Body of pancreas (tissue), 4 donors: Measurements from ENCODE around the gene KIFC3. TPM values are rescaled to one million over a fixed set of nuclear protein-coding genes. Genes with fewer than 3 reads are reported as not detected.

Experiments used
- ATAC-seq: fragments of 150-250 bp; one replicate; pipeline ENCODE4 v1.9.1; 2016
- DNase-seq, 4 donors: peaks; one replicate each; pipeline ENCODE4 v3.0.0-alpha.2; 2019
- H3K27ac ChIP-seq, 4 donors: fragments of 200-600 bp; sonication (generic); 1 replicate in 3 of 4; 2 replicates in 1 of 4; pipeline versions ENCODE4 v1.5.1 to v1.6.1; 2016 to 2019; ENCODE audit warnings: mild to moderate bottlenecking in 1 of 4, mixed read lengths in 1 of 4, moderate library complexity in 1 of 4
- H3K27me3 ChIP-seq, 2 donors: fragments of 200-600 bp; sonication (generic); one replicate each; pipeline ENCODE4 v1.6.0; 2016; ENCODE audit warnings: mild to moderate bottlenecking in 1 of 2
- H3K36me3 ChIP-seq, 2 donors: fragments of 200-600 bp; sonication (generic); replicated peaks in 1 of 2; 2 replicates each; pipeline ENCODE4 v1.5.1; 2016; ENCODE audit warnings: low read depth in 2 of 2; ENCODE audit not compliant: insufficient read depth in 1 of 2
- H3K4me1 ChIP-seq: fragments of 200-600 bp; sonication (generic); one replicate; pipeline ENCODE4 v1.6.0; 2016
- H3K4me3 ChIP-seq, 2 donors: fragments of 200-600 bp; sonication (generic); 1 replicate in 1 of 2; 2 replicates in 1 of 2; pipeline ENCODE4 v1.5.1; 2016 to 2019
- H3K9me3 ChIP-seq, 3 donors: fragments of 200-600 bp; sonication (generic); 1 replicate in 2 of 3; 2 replicates in 1 of 3; pipeline ENCODE4 v1.5.1; 2016
- POLR2A ChIP-seq, 3 donors: fragments of 450-650 bp; IDR thresholded peaks; one replicate each; pipeline ENCODE4 v1.6.1; 2016; ENCODE audit warnings: antibody characterized with exemption in 3 of 3, mild to moderate bottlenecking in 2 of 3
- WGBS, 2 donors: methylation state at CpG; one replicate each; pipeline ENCODE4 v1.1.5; 2017; 5-methylcytosine and 5-hydroxymethylcytosine counted together
- intact Hi-C: fragments of 100-400 bp; cut with DNase I; formaldehyde crosslinking; loops from one replicate; pipeline ENCODE4 v1.15.1; 2023
- total RNA-seq, 2 donors: library from RNA; depleted of rRNA; stranded (reverse); fragments of >200 nt; gene quantifications; one replicate each; pipeline ENCODE4 v1.1.0, GENCODE V29; 2016
- TF ChIP-seq, protein P1 (sequence below), 7 experiments: fragments of 450-650 bp in 4 of 7; fragments of 200-600 bp in 3 of 7; sonication (generic) in 3 of 7; IDR thresholded peaks; one replicate each; pipeline ENCODE4 v1.5.1; 2016 to 2019; ENCODE audit warnings: antibody characterized with exemption in 7 of 7

The KIFC3 gene
- total RNA-seq, 2 donors from 2014 or later: 120 to 205 TPM

- TF ChIP-seq, protein P1, sequence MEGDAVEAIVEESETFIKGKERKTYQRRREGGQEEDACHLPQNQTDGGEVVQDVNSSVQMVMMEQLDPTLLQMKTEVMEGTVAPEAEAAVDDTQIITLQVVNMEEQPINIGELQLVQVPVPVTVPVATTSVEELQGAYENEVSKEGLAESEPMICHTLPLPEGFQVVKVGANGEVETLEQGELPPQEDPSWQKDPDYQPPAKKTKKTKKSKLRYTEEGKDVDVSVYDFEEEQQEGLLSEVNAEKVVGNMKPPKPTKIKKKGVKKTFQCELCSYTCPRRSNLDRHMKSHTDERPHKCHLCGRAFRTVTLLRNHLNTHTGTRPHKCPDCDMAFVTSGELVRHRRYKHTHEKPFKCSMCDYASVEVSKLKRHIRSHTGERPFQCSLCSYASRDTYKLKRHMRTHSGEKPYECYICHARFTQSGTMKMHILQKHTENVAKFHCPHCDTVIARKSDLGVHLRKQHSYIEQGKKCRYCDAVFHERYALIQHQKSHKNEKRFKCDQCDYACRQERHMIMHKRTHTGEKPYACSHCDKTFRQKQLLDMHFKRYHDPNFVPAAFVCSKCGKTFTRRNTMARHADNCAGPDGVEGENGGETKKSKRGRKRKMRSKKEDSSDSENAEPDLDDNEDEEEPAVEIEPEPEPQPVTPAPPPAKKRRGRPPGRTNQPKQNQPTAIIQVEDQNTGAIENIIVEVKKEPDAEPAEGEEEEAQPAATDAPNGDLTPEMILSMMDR (IDR thresholded peaks at IDR 0.05): no peak
- no peak for TF ChIP-seq POLR2A (IDR thresholded peaks at IDR 0.05)
- H3K9me3 ChIP-seq: no peaks in the 10 kb centered on the region
- intact Hi-C loops: no loop called here
- 34 to 41% methylated on average over 4 to 5 of the region's 5 CpGs for WGBS, 2 donors
- DNase-seq: no peak
- peaks cover 82% of the 10 kb centered on the region for H3K4me1 ChIP-seq
- ATAC-seq: no peak
- no peak overlapping the region for H3K4me3 ChIP-seq
- peak overlapping the region; percentile 84 to 96 (median 90) for H3K27ac ChIP-seq
- H3K27me3 ChIP-seq: no peaks in the 10 kb centered on the region
- H3K36me3 ChIP-seq: no peaks in the 10 kb centered on the region
Measured at GRCh38 chr16:57801098-57801808, 1.0 kb downstream of the KIFC3 start.

GRCh38 chr16:57800200-57801097 is 1.8 kb downstream of the KIFC3 start:
- Histone ChIP-seq H3K4me3 (no peak overlapping the region), H3K9me3 (no peaks in the 10 kb centered on the region), H3K4me1 (peaks cover 88% of the 10 kb centered on the region), H3K27ac (peak overlapping the region; percentile 84 to 96 (median 90)), H3K27me3 (no peaks in the 10 kb centered on the region), H3K36me3 (no peaks in the 10 kb centered on the region)
- intact Hi-C loops: no loop called here
- no peak for TF ChIP-seq POLR2A (IDR thresholded peaks at IDR 0.05)
- DNase-seq: peak in 2 of 4 donors; percentile 42 to 44
- no peak for ATAC-seq
- WGBS, 2 donors: 18% methylated on average over 12 of the region's 12 CpGs

DNA sequence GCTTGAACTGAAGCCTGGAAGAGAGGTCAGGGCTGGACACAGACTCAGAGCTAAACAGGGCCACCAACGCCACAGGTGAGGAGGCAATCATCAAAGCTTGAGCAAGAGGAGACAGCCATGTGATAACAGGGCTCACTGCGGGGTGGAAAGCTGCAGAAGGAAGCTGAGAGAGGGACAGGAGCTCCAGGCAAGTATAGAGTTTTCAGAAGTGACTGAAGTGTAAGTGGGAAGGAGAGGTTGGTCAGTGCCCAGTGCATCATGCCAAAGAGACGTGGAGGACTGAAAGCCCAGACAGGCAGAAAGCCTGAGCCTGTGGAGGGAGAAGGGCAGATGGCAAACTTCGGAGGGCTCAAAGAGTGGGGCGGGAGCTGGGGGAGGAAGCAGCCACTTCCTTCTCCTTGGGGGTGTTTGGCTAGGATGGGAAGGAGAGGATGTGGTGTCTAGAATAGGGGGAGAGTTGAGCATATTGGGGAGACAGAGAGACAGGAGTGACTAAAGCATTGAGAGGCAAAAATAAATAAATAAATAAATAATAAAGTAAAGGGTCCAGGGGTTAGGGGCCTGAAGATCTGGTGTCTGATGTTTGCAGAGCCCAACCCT is 2.6 kb downstream of the KIFC3 start:
- WGBS, 2 donors: 9 to 23% methylated on average over 4 to 5 of the region's 5 CpGs
- Histone ChIP-seq H3K4me3 (no peak overlapping the region), H3K4me1 (peaks cover 88% of the 10 kb centered on the region), H3K27ac (peak overlapping the region; percentile 93 to 96 (median 96)), H3K36me3 (no peaks in the 10 kb centered on the region), H3K27me3 (no peaks in the 10 kb centered on the region), H3K9me3 (no peaks in the 10 kb centered on the region)
- ATAC-seq (no peak), DNase-seq (no peak)
- TF ChIP-seq POLR2A (IDR thresholded peaks at IDR 0.05): no peak
- TF ChIP-seq, protein P1 (IDR thresholded peaks at IDR 0.05): no peak
- intact Hi-C loops: no loop called here

DNA sequence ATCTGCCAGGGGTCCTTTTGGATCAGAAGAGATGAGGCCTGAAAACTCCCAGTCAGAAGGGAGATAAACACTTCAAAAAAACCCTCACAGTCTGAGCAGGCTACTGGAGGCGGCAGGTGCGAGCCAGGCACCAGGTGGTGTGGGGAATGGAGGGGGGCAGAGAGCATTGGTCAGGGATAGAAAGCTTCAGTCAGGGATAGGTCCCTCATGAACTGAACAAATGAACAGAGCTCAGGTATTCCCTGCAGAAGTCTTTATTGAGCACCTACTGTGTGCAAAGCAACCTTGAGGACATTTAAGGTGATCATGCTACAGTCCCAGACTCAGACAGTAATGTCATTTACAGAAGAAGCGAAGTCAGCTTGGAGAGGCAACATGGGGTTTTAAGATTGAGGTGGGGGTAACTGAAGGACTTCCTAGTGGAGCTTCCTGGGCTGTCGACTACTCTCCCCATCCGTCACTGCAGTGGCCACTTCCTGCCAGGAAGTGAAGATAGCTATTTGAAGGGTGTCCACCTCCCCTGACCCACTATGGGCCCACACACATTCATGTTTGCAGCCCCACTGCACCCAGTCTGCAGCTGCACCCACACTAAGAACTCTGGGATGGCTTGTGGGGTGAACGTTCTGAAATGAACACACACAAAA is 3.2 kb downstream of the KIFC3 start:
- ATAC-seq (no peak), DNase-seq (peak in 1 of 4 donors; percentile 52)
- Histone ChIP-seq H3K4me1 (peaks cover 85% of the 10 kb centered on the region), H3K27me3 (no peaks in the 10 kb centered on the region), H3K27ac (peak overlapping the region; percentile 93 to 96 (median 96)), H3K4me3 (peak overlapping the region; percentile 2 to 23), H3K36me3 (no peaks in the 10 kb centered on the region), H3K9me3 (no peaks in the 10 kb centered on the region)
- 24 to 26% methylated on average over 4 to 6 of the region's 6 CpGs for WGBS, 2 donors
- intact Hi-C loops: no loop called here
- no peak for TF ChIP-seq POLR2A (IDR thresholded peaks at IDR 0.05)
- TF ChIP-seq, protein P1 (IDR thresholded peaks at IDR 0.05): no peak
